GM18909 (cell line): ENCODE measurements around the gene HJV.
A peak's percentile ranks its signal among the peaks of the same experiment; 100 is the strongest.

Experiments
- ATAC-seq: cut with Tn5 transposase; IDR thresholded peaks from one replicate; pipeline ENCODE4 v1.9.1; 2021; ENCODE audit warnings: mild to moderate bottlenecking; ENCODE audit not compliant: unreplicated experiment, poor library complexity

The HJV gene

GRCh38 chr1:145994391-145995120, 27.0 kb downstream of the HJV start:
- no peak for ATAC-seq

- no peak for ATAC-seq
Observed at GRCh38 chr1:145993618-145994390, 27.7 kb downstream of the HJV start.

- ATAC-seq, result no peak
Observed at GRCh38 chr1:145992958-145993617, 28.4 kb downstream of the HJV start.

DNA sequence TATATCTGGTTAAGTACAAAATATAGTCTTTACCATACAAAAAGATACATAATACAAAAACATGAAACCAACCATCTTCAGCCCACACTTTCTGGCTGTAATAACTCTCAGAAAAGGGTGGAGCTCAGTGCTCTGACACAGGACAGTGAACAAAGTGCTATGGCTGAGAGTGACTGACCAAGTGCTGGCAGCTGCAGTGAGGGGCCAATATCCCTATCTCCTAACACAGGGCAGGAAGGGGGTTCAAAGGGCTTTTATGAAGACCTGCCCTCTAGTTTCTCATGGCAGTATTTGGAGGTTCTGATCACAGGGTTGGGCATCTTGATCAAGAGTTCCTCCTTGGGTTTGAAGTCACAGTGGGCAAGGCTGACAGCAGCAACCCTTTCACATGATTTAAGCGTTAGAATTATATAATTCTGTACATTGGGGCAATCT, 29.0 kb downstream of the HJV start:
- no peak for ATAC-seq

- ATAC-seq, result no peak
Observed at GRCh38 chr1:145991735-145992412, 29.7 kb downstream of the HJV start.

DNA sequence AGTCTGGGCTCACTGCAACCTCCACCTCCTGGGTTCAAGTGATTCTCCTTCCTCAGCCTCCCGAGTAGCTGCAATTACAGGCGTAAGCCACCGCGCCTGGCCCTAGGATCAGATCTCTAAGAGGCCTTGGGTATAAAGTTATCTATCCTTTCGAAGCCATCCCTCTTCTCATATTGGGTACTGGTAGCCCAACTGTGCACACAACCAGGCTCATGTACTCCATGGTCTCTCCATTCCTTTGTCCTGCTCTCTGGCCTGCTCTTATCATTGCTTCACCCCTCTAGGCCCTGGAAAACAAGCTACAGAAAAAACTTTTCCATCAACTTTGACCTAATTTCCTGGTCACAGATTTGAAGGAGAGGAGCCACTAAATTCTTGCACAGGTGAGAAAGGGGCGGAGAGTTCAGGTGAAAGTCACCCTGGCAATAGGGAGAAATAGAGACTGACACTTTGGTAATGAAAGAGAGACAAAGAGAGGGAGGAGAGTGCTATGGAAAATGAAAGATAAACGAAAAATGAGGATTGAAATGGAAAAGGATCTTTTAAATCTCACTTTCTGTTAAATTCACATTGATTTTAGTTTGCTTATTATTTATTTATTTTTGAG, 31.2 kb downstream of the HJV start:
- no peak for ATAC-seq

DNA sequence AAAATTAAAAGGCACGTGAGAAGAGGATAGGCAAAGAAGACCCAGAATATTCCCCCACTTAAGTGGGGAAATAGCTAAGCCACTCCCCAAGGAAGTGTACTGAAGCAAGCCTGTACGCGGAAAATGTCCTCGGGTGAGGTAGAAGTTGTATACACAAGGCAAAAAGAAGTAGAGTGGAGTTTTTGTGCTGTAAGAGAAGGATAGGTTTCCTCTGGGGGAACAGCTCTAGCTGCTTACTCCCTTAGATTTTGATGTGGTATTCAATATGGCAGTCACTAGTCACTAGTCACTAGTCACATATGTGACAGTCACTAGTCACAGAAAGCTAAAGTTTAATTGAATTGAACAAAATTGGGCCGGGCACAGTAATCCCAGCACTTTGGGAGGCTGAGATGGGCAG, 32.8 kb downstream of the HJV start:
- ATAC-seq, result no peak

GRCh38 chr1:145987926-145988325, 33.6 kb downstream of the HJV start:
- no peak for ATAC-seq

DNA sequence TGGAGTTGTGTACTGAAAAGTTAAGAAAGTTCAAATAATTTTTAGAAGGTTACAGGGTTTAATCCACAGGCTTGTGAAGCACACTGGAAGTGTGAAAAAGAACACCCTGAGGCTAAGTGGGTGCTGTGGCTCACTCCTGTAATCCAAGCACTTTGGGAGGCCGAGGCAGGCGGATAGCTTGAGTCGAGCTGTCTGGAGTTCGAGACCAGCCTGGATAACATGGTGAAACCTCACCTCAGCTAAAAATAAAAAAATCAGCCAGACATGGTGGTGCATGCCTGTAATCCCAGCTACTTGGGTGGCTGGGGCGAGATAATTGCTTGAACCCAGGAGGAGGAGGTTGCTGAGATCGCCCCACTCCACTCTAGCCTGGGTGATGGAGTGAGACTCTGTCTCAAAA, 35.0 kb downstream of the HJV start:
- ATAC-seq, result no peak

DNA sequence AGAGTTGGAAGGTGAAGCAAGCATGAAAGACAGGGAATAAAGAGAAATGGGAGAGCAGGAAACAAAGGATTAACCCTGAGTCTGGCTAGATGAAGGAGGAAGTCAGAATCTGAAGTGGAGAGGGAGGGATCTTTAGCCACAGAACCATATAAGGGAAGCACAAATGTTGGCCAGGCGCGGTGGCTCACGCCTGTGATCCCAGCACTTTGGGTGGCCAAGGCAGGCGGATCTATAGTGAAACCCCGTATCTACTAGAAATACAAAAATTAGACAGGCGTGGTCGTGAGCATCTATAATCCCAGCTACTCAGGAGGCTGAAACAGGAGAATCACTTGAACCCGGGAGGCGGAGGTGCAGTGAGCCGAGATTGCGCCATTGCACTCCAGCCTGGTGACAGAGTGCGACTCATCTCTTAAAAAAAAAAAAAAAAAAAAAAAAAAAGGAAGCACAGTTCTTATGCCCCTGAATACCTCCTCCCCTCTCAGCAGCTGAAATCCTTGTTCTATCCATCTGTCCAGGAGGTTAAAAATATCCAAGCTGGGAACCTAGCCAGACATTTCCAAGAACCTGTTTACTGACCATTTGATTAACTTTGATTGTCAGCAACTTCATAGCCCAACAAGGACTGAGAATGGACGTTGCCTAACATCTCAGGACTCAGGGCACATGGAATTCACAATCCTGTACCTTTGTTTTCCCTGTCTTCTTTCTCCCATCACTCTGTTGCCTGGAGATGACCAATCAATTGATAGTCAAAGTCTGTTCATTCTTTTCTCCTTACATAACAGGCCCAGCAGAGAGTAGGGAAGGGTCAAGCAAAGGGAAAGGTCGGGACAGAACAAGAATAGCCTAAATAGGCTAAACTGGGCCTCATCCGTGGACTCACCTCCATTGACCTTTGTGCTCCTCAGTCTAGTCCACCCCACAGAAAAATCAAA, 35.8 kb downstream of the HJV start:
- no peak for ATAC-seq

DNA sequence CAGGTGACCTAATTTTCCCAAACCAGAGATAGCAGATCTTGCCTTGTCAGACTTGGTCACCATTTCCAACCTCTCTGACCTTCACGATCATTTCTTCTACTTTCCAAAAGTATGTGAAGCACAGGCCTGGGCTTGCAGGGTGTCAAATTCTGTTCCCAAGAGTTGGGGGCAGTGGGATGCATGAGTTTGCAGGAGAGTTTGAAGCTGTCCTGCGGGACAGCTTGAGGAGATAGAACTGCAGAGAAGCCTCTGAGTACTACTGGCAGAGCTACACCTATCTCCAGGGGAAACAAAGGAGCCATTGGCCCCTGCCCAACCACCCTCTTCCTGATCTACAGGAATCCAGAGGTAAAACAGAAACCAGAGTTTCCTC, 36.4 kb downstream of the HJV start:
- ATAC-seq, result no peak

DNA sequence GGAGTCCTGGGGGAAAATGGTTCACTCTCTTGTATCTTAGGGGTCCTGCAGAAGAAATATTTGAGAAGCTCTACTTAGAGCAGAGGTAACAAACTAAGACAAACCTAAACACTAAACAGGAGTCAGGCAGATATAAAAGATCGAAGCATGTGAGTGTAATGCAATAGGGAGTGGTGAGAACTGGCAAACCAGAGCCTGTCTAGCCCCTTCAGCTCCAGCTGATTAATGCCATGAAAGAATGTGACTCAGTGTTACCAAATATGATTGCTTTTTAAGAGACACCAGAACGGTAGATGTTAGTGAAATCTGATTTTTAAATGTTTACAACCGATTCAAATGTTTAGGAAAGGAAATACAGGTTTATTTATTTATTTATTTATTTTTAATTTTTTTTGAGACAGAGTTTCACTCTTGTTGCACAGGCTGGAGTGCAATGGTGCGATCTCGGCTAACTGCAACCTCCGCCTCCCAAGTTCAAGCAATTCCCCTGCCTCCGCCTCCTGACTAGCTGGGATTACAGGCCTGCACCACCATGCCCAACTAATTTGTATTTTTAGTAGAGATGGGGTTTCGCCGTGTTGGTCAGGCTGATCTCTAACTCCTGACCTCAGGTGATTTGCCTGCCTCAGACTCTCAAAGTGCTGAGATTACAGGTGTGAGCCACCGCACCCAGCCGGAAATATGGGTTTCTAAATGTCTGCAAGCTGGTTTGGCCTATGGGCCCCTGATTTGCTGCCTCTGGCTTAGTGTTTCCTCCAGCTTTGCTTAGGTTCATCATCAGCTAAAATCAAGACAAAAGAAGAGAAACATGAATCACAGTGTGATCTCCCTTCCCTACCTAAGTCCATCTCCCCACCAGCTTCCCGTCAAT, 37.3 kb downstream of the HJV start:
- ATAC-seq, result no peak

DNA sequence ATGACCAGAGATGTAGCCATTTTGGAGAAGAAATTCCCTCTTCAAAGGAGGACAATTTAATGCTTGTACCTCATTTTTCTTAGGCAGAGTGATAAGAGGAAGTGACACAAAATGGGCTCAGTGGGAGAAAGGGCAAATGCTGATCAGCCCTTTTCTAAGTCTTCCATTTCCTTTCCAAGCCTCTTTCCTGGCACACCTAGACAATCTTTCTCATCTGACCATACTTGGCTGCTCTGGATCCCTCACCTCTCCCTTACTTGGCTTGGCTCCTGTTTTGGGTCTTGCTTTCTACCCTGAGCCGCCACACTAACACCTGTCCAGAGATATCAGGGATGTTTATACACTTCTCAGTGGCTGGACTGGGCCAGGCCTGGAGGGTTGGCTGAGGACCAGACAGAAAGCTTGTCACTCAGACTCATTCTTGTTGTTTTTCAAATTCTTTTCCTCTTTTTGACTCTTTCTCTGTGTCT, 38.3 kb downstream of the HJV start:
- no peak for ATAC-seq

- no peak for ATAC-seq
Observed at GRCh38 chr1:145982010-145982723, 39.4 kb downstream of the HJV start.

GRCh38 chr1:145980457-145980994, 41.0 kb downstream of the HJV start:
- no peak for ATAC-seq

GRCh38 chr1:145979746-145980456, 41.6 kb downstream of the HJV start:
- peak; percentile 46 for ATAC-seq
